MG63 (cell line): ENCODE measurements around the gene RBPJ. TPM values are rescaled to one million over a fixed set of nuclear protein-coding genes. Genes with fewer than 3 reads are reported as not detected.

Experiments
- DNase-seq: peaks from one replicate; pipeline ENCODE4 v3.0.0-alpha.2; 2020
- H3K27me3 ChIP-seq: fragments of 250-450 bp; sonication (Bioruptor Pico); 2 replicates; pipeline ENCODE4 v1.5.1; 2020; ENCODE audit warnings: mild to moderate bottlenecking, moderate library complexity
- H3K36me3 ChIP-seq: fragments of 250-450 bp; sonication (Bioruptor Pico); 2 replicates; pipeline ENCODE4 v1.5.1; 2020; ENCODE audit warnings: mild to moderate bottlenecking, moderate library complexity
- H3K4me3 ChIP-seq: fragments of 250-450 bp; sonication (Bioruptor Pico); 2 replicates; pipeline ENCODE4 v1.5.1; 2020; ENCODE audit warnings: mild to moderate bottlenecking, moderate library complexity
- H3K9me3 ChIP-seq: fragments of 250-450 bp; sonication (Bioruptor Pico); 2 replicates; pipeline ENCODE4 v1.5.1; 2020; ENCODE audit warnings: mild to moderate bottlenecking, moderate library complexity
- total RNA-seq: library from RNA; depleted of rRNA; stranded (reverse); fragments of >200 nt; shearing (Covaris generic); gene quantifications from 2 replicates; pipeline ENCODE4 v1.2.3, GENCODE V29; 2014; ENCODE audit warnings: low replicate concordance; rRNA removed

The RBPJ gene
- total RNA-seq, 1 experiment from 2014 or later = 50.7 TPM

- no peaks in the 10 kb centered on the region for H3K36me3 ChIP-seq
- DNase-seq = no peak
- no peak overlapping the region for H3K4me3 ChIP-seq
- H3K9me3 ChIP-seq = no peaks in the 10 kb centered on the region
- H3K27me3 ChIP-seq = no peaks in the 10 kb centered on the region
Observed at GRCh38 chr4:26473893-26474292, 153.1 kb downstream of the RBPJ start.

GRCh38 chr4:26474551-26474950, 153.7 kb downstream of the RBPJ start:
- Histone ChIP-seq H3K27me3 (no peaks in the 10 kb centered on the region), H3K4me3 (no peak overlapping the region), H3K36me3 (peaks cover under 1% of the 10 kb centered on the region; the same call in 1 of the 2 replicates), H3K9me3 (no peaks in the 10 kb centered on the region)
- no peak for DNase-seq

GRCh38 chr4:26475716-26476115, 154.9 kb downstream of the RBPJ start:
- Histone ChIP-seq H3K27me3 (no peaks in the 10 kb centered on the region), H3K9me3 (no peaks in the 10 kb centered on the region), H3K4me3 (no peak overlapping the region), H3K36me3 (peaks cover 4% of the 10 kb centered on the region; the same call in 1 of the 2 replicates)
- DNase-seq = no peak

- Histone ChIP-seq H3K9me3 (no peaks in the 10 kb centered on the region), H3K4me3 (no peak overlapping the region), H3K36me3 (peaks cover 4% of the 10 kb centered on the region; the same call in 1 of the 2 replicates)
Observed at GRCh38 chr4:26476545-26476944, 155.7 kb downstream of the RBPJ start.

GRCh38 chr4:26478330-26478729, 157.5 kb downstream of the RBPJ start:
- H3K27me3 ChIP-seq = no peaks in the 10 kb centered on the region
- DNase-seq = no peak
- H3K9me3 ChIP-seq = no peaks in the 10 kb centered on the region
- peaks cover 8% of the 10 kb centered on the region; the same call in 1 of the 2 replicates for H3K36me3 ChIP-seq
- H3K4me3 ChIP-seq = no peak overlapping the region

More at GRCh38 chr4:26476545-26476944, 155.7 kb downstream of the RBPJ start:
- H3K27me3 ChIP-seq = no peaks in the 10 kb centered on the region
- no peak for DNase-seq

- Histone ChIP-seq H3K36me3 (peaks cover 8% of the 10 kb centered on the region; the same call in 1 of the 2 replicates), H3K27me3 (no peaks in the 10 kb centered on the region), H3K9me3 (no peaks in the 10 kb centered on the region), H3K4me3 (no peak overlapping the region)
- DNase-seq = no peak
Observed at GRCh38 chr4:26482508-26483462, 162.0 kb downstream of the RBPJ start.

GRCh38 chr4:26484032-26484515, 163.3 kb downstream of the RBPJ start:
- Histone ChIP-seq H3K4me3 (no peak overlapping the region), H3K9me3 (no peaks in the 10 kb centered on the region), H3K36me3 (peaks cover 10% of the 10 kb centered on the region; the same call in 1 of the 2 replicates), H3K27me3 (no peaks in the 10 kb centered on the region)
- no peak for DNase-seq

- Histone ChIP-seq H3K27me3 (no peaks in the 10 kb centered on the region), H3K9me3 (no peaks in the 10 kb centered on the region), H3K36me3 (peaks cover 10% of the 10 kb centered on the region; the same call in 1 of the 2 replicates), H3K4me3 (no peak overlapping the region)
- no peak for DNase-seq
Observed at GRCh38 chr4:26484516-26484915, 163.7 kb downstream of the RBPJ start.

Other genes starting within 250 kb of the RBPJ start
- gene CCKAR, start 169.5 kb downstream of the RBPJ start, total RNA-seq = 16.8 and 28.2 TPM in 2 replicates